ENCODE results near the gene PPP1R15B. TPM values are rescaled to one million over a fixed set of nuclear protein-coding genes. Genes with fewer than 3 reads are reported as not detected.
A peak's percentile ranks its signal among the peaks of the same experiment; 100 is the strongest.

The PPP1R15B gene
- total RNA-seq, 1 experiment from 2014 or later: 45.9 TPM

DNA sequence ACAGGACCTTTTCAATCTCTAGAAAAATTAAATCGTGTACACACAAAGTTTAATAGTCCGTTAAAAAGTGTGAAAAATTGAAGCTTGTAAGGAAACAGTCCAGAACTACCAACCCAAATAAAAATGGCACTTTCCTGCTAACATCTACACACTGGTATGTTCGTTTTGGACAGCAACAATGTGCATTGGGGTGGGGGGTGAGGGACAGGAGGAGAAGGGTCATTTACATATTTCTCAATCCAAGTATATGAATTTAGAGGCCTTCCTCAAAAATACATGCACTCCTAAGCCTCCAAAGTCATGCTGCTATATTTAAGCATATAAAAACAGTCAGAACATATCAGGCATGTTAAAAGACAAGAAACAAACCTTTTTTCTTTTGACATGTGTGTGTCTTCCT is 2.5 kb downstream of the PPP1R15B start:
- H3K4ac ChIP-seq (ENCODE audit: low read depth, low read length): no peak overlapping the region
- no peak overlapping the region for H4K91ac ChIP-seq (ENCODE audit: insufficient read length, low read depth, low read length)
- H3K23me2 ChIP-seq (ENCODE audit: insufficient read length, low read depth, low read length, poor library complexity, severe bottlenecking): peaks cover 21% of the 10 kb centered on the region
- no peak overlapping the region for H2BK20ac ChIP-seq (ENCODE audit: low read depth, low read length, poor library complexity, severe bottlenecking)
- no peak overlapping the region for H3K27ac ChIP-seq (ENCODE audit: insufficient read length, low read depth, low read length)
- no peak overlapping the region for H4K8ac ChIP-seq (replicated peaks; ENCODE audit: insufficient read length, low read depth, low read length)
- no peak overlapping the region for H2BK5ac ChIP-seq (ENCODE audit: insufficient read length, low read length)
- DNase-seq: no peak
- H3K4me2 ChIP-seq (ENCODE audit: insufficient read depth, insufficient read length, low read length): peak overlapping the region; percentile 99
- Mint-ChIP-seq H3K27me3 (ENCODE audit: low read depth) (no peaks in the 10 kb centered on the region), H3K4me1 (peaks cover 7 to 15% of the 10 kb centered on the region in 2 experiments), H3K36me3 (ENCODE audit: insufficient read depth in 1 of 3, low read depth in 3 of 3) (peaks cover 29 to 55% (median 55%) of the 10 kb centered on the region in 3 experiments), H3K27ac (no peak overlapping the region), H3K4me3 (peak overlapping the region; percentile 98 to 100), H3K9me3 (no peaks in the 10 kb centered on the region; a peak in 2 of 5 replicates)
- peaks cover 2% of the 10 kb centered on the region for H4K20me1 ChIP-seq (ENCODE audit: control insufficient read depth, insufficient read depth, insufficient read length)
- H2BK15ac ChIP-seq (ENCODE audit: low read depth, low read length): no peak overlapping the region
- peaks cover 50% of the 10 kb centered on the region for H3K79me2 ChIP-seq (ENCODE audit: insufficient read depth, low read length)
- no peaks in the 10 kb centered on the region for H3K9me3 ChIP-seq (ENCODE audit: control insufficient read depth, low read depth, low read length)
- no peak overlapping the region for H3K14ac ChIP-seq (ENCODE audit: insufficient read depth, low read length)
- peaks cover 6% of the 10 kb centered on the region; the same call in 1 of the 2 replicates for H3K4me1 ChIP-seq (ENCODE audit: insufficient read depth, low read length)
- H2AFZ ChIP-seq (ENCODE audit: low read length): no peak overlapping the region
- H3T11ph ChIP-seq (ENCODE audit: low read length): no peak overlapping the region
- H3K79me1 ChIP-seq (ENCODE audit: insufficient read depth, low read depth, low read length, poor library complexity, severe bottlenecking): peaks cover 1% of the 10 kb centered on the region
- H2BK120ac ChIP-seq (ENCODE audit: low read depth, low read length, poor library complexity, severe bottlenecking): no peak overlapping the region
- no peak overlapping the region for H3K56ac ChIP-seq (ENCODE audit: insufficient read length, low read depth, low read length)
- H2AK5ac ChIP-seq (ENCODE audit: insufficient read length, low read length): no peak overlapping the region
- peak overlapping the region; percentile 5 for H3K23ac ChIP-seq (ENCODE audit: insufficient read length, low read depth, low read length)
- H3K27me3 ChIP-seq (ENCODE audit: insufficient read depth, low read length): no peaks in the 10 kb centered on the region
- peak overlapping the region; percentile 81 for H3K9ac ChIP-seq (ENCODE audit: extremely low read depth, insufficient read length, low read length)
- no peak overlapping the region for H4K5ac ChIP-seq (ENCODE audit: insufficient read length, low read depth, low read length)
- TF ChIP-seq, protein P1, sequence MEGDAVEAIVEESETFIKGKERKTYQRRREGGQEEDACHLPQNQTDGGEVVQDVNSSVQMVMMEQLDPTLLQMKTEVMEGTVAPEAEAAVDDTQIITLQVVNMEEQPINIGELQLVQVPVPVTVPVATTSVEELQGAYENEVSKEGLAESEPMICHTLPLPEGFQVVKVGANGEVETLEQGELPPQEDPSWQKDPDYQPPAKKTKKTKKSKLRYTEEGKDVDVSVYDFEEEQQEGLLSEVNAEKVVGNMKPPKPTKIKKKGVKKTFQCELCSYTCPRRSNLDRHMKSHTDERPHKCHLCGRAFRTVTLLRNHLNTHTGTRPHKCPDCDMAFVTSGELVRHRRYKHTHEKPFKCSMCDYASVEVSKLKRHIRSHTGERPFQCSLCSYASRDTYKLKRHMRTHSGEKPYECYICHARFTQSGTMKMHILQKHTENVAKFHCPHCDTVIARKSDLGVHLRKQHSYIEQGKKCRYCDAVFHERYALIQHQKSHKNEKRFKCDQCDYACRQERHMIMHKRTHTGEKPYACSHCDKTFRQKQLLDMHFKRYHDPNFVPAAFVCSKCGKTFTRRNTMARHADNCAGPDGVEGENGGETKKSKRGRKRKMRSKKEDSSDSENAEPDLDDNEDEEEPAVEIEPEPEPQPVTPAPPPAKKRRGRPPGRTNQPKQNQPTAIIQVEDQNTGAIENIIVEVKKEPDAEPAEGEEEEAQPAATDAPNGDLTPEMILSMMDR (conservative IDR thresholded peaks at IDR 0.05): no peak
- H3K18ac ChIP-seq (ENCODE audit: insufficient read length, low read depth, low read length): no peak overlapping the region
- no peak overlapping the region for H2BK12ac ChIP-seq (ENCODE audit: insufficient read length, low read depth, low read length)
- no CpG with 5 or more reads among the region's 3 CpGs for whole genome bisulfite sequencing (ENCODE audit: extremely low coverage, insufficient read length, low lambda C conversion rate)
